ENCODE measurements around the gene NRM.

NRM gene

DNA sequence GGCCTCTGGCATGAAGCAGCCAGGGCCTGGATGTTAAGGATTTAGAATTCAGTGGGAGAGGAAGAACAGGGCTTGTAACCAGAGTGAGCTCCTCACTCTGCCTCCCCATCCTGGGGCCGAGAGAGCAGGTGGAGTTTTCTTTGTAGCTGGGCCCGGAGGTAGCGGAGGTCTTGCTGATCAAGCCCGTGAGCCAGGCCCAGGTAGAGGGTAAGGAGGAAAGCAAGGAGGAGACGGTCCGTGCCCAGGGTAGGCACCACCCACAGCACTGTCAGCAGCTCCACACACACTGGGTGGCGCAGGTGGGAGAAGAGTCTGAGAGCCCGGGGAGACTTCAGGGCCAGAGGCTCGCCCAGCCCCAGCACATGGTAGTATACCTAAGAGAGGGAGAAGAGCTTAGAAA, 2.2 kb downstream of the NRM start:
- no peak for DNase-seq (ENCODE audit: low read depth, low spot score)

DNA sequence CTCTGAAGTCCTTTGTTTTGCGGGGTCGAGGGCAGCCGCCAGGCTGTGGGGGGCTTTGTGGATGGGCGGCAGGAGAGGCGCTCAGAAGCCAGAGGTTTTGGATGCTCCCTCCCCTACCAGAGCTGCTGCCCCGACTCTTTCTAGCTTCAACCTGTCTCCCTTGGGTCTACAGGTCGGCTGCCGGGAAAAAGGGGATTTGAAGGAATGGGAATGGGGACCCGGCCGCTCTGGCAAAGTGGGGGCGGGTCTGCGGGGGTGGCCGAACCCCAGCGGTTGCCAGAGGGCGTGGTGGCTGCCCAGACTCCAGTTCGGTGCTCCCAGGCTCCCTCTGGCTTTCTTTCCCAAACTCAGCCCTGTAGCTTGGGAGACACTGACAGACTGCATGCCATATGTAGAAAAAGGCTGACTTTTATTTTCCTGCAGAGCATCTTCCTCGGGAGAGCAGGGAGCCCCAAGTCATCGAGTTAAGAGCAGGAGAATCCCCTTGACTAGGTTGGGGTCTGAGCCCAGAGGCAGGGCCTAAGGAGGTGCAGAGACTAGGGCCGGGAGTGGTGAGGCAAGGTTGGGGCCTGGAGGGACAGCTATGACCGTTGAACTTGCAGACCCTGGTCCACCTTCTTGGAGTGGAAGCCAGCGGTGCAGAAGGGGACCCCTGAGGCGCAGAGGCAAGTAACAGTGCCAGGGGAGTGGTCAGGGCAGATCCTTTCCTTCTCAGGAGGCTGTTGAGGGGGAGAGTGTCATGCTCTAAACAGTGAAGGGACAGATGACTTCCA, 2.9 kb downstream of the NRM start:
- no peak for DNase-seq (ENCODE audit: low read depth, low spot score)

DNA sequence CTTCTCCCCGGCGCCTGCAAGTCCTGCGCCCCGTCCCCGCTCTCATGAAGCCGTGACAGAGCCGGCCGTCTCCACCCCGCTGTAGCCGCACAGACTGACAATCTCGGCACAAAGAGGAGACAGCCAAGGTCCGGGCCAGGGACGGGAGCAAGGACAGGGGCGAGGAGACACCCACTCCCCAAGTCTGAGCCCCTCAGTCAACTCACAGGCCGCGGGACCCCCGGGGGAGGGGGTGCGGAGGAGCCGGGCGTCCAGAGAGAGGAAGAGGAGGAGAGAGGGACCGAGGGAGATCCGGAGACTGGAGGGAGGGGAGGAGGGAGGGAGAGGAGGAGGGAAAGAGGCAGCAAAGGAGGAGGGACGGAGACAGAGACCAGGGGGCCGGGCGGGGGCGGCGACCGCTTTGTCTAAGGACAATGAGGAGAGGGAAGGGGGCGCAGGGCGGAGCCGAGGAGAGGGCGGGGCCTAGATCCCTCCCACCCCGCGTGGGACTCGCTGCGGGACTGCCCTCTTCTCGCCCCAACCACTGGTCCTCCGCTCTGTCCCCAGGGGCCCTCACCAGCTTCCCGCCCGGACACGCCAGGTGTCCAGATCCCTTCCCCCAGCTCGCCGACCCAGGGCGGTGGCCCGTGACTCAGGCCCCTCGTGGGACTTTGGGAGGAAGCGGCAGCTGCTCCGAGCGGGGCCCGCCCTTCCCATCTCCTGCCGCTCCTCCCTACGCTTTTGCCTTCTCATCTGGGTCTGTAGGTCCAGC, 3.7 kb downstream of the NRM start:
- peak; percentile 47 for DNase-seq (ENCODE audit: low read depth, low spot score)

DNA sequence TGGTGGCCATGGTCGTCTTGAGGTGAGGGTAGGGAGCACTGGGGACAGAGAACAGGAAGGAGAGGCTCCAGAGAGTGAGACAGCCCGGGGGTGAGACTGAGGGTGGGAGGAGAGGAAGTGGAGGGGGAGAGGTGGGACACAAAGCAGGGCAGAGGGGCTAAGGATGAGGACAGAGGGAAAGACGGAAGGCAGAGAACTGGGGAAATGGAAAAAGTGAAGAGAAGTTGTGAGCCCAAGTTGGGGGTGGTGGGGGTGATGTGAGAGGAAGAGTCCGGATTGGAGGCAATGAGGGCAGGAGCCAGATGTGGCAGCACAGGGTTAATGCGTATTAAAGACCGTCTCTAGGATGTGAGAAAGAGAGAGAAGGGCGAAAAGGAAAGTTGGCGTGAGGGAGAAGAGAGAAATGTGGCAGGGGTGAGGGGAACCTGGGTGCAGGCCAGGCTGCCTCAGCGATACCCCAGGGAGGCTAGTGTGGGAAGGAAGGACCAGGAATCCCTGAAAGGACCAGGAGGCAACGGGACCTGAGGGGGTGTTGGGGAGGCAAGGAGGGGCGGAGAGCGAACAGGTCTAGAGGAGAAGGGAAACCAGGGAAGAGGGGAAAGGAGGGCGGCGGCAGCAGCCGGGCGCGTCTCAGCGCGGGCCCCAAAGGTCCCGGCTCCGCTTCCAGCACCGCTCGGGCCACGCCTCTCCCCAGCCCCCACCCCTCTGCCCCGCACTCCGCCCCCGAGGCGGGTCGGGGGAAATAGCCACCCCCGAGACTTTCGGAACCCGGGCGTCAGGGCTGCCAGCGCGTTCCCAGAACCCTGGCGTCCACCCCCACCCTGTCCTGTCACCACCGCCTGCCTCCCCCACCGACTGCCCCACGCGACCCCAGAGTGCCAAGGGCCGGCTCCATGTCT, 4.5 kb downstream of the NRM start, which contains the start of gene PPP1R18:
PPP1R18 (minus strand) TSS at position 637 of the 899 bp plus-strand sequence; CDS start at position 10, 627 bp downstream.
- peak; percentile 74 for DNase-seq (ENCODE audit: low read depth, low spot score)

DNA sequence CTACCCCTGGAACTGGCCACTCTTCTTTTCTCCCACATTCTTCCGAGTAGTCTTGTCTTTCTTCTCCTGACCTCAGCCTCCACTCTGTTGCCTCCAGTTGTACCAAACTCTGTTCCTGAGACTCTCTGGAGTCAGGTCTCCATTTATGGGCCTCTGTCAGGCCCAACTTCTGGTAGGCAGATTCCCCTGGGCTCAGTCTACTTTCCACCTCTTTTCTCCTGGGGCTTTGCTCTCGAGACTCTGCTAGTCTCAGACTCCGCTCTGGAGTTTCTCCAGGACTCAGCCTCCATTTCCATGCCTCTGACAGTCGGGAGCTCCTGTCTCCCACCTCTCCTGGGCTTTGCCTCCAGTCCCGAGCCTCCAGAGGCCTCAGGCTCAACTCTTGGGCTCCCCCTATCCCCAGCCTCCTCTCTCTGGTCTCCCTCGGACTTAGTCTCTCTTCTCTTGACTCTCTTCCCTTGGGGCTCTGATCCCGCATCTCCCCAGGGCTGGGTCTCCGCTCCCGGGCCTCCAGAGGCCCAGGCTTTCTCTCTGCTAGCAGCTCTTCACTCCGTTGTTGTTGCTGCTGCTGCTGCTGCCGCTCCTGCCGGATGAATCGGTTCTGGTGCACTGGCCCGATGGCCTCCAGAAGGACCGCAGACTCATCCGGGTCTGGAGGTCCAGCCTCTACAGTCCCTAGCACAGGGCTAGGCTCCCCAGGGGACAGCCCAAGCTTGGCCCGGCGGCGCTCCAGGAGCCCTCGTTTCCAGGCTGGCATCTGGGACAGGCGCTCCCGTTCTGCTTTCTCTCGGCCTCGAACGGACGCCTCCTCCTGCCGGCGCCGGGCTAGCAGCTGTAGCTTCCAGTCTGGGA, 5.4 kb downstream of the NRM start:
- DNase-seq (ENCODE audit: low read depth, low spot score): no peak

DNA sequence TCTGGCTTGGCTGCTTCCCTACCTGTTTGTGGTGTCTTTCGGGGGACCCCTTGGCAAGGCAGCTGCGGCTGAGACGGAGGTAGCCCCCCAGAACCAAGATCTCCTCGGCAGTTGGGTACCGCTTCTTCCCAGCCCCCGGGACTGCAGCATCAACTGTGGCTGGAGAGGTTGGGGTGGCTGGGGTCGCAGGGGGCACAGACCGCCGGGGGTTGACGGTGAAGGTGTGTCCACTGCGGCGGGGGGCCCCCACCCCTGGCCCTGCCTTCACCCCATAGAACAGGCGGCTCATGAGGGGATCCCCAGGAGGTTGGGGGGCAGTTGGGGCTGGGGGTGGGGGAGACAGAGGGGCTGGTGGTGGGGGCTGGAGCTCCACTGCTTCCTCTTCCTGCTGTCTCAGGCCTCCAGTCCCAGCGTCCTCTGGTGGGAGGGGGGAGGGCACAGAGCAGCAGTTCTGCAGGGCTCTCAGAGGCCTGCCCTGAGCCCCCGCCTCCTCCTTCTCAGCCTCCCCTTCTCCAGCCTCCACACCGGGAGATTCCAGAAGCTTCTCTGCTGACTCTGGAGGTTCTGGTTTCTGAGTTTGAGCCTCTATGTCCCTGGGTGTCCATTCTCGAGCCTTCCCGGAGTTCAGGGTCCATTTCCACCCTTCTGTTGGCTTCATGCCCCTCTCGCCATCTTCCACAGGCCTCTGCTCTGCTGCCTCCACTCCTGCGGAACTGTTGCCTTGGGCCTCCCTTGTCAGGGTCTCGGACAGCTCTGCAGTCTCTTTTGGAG, 6.2 kb downstream of the NRM start:
- no peak for DNase-seq (ENCODE audit: low read depth, low spot score)

DNA sequence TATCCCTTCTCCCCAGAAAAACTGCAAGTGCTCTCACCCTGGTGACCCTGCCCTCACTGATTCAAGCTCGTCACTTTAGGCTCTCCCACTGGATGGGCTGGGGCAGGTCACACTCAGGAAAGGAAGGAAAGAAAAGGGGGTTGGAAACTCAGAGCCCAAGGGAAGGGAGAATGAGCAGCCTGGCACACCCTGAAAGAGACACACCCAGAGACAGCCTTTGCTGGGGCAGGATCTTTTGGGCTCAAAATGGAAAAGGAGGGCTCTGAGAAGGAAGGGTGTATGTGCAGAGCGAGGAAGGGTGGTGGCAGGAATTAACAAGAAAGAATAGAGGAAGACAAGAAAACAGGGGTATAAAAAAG, 6.8 kb downstream of the NRM start:
- no peak for DNase-seq (ENCODE audit: low read depth, low spot score)

DNA sequence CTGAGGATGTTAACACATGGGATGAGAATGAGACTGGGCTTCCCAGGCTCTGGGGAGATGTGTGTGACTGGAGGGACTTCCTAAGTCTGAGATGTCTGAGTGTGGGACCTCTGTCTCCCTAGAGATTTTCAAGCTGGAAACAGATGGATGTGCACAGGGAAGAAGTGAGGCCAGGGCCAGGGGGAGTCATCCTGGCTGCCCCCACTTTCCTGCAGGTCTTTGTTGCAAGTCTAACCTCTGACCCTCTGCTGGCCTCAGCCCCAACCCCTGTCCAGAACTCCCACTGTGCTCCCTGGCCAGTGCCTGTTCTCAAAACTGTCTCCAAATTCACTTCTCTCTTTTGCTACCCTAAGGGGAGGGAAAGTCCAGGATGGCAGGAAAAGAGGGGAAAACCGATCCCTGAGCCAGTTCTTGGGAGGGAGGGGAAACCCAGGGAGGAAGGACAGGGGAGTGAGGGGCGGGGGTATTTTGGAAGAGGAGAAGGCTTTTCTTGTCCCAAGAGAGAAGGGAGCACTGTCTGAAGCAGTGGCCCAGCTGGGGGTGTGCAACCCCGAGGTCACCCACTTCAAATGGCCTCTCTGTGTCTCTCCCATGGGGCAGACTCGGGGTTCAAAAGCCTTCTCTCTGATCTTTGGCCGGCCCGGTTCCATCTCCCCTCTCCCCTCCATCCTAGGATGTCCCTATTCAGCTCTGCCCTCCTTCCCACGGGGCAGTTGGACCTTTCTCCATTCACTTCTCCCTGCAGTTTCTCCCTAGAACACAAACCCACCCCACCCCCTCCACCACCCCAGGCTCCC, 7.4 kb downstream of the NRM start:
- no peak for DNase-seq (ENCODE audit: low read depth, low spot score)

DNA sequence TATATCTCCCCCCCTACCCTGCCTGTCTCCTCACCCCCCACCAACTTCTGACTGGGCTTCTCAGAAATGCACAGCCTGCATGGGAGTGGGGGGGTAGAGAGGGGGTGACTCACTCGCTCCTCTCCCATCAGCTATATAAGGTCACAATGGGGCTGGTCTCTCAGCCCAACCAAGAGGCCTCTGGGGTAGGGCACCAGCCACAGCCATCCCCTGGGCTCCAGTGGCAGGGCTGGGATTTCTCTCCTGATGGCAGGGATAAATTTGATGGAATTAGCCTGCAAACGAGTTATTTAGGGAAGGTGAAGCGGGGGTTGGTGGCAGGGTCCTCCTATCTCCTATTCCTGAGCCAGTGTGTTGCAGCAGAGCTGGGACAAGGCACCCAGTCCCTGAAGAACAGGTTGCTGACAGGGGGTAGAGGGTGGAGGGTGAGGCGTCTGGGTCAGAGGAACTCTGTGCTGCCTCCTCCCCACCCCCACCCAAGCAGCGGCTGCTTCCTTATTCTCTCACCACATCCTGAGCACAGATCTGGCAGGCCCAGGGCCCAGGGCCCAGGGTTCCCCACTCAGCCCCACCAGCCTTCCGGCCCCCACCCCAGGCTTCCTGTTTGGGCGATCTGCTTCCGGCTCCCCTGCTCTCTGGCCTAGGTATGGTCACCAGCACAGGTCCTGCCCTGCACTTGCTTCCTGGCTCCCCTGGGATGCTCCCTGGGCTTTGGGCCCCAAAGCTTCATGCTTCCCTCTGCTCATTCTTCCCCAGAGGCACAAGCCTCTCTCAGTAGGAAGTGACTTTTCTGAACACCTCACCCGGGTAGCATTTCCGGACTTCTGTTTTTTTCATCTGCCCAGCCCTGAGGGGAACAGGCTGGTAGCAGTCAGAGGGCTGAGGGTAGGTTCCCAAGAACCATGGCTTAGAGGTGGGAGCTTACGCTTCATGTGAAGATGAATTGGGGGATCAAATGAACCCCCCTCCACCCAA, 8.4 kb downstream of the NRM start:
- DNase-seq (ENCODE audit: low read depth, low spot score): peak; percentile 79

DNA sequence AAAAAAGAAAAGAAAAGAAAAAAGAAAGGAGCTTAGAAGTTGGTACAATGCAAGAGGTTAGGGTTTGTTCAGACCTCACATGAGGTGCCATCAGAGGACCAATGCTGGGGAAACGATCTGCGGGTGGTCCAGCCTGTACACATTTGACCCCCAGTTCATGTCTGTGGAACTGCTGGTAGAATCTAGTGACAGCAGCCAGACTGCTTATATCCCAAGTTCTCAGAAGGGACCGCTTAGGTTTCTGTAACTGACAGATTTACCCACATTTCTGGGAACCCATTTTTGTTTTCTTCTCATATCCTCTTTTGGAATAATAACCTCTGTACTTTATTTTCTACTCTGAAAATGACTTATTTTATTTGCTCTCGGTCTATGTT, 9.0 kb downstream of the NRM start:
- no peak for DNase-seq (ENCODE audit: low read depth, low spot score)

DNA sequence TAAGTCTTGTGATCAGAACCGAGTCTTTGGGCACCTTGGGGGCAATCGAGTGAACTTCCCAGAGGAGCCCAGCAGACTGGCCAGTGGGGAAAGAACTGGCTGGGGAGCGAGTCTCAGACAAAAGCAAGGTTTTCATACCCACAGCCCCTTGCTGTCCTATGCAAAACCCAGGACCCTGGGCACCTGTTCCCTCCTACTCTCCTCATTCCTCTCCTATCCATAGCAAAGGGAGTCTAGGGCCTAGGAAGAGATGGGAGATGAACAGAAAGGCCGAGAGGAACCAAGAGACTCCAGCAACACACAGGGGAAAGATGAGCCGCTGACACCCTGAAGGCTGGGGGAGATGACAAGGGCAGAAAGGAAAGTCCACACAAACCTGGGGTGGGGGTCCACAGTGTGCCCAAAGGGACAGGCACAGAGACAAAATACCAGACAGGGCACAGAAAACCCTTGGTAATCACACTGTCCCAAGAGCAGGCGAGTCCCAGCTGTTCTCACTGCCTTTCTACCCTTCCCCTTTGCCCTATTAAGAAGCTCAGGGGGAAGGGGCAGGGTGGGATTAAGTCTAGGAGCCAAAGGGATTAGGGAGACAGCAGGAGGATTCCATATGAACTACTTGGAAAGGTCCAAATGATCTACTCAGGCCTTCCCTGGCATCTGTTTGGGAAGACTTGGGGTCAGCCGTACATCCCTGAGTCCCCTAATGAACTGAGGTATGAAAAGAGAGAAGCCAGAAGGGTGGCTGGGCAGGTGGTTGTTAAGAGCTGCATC, 10.8 kb downstream of the NRM start:
- no peak for DNase-seq (ENCODE audit: low read depth, low spot score)

DNA sequence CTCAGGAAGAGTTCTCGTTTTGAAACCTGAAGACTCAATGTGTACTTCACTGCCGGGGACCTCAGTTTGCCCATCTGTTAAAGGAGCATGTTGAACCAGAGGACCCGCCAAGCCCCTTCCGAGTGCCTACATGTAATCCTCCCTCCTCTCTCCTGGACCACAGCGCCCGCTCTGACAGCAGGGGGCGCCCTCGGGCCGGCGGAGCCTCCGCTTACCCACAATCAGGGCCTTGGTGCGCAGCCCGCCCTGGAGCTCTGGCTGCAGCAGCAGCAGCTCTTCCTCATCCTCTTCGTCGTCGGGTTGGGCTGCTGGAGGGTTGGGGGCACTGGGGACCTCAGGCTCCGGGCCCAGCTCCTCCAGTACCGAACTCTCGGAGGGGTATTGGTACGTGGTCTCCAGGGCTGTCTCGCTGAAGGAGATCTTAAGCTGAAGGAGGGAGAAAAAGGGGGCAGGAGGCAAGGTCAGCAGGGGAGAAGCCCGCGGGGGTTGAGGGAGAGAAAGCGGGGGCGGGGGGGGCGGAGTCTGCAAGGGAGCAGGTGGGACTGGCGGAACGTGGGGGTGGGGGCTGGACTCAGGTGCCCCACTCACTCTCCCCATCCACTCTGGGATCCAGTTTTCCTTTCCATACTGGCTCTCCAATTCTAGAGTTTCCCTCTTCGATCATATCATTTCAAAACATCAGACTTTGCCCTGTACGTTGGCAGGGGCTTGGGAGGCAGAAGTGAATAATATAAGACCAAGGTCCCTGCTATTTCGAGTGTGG, 11.6 kb downstream of the NRM start:
- DNase-seq (ENCODE audit: low read depth, low spot score): peak; percentile 83

DNA sequence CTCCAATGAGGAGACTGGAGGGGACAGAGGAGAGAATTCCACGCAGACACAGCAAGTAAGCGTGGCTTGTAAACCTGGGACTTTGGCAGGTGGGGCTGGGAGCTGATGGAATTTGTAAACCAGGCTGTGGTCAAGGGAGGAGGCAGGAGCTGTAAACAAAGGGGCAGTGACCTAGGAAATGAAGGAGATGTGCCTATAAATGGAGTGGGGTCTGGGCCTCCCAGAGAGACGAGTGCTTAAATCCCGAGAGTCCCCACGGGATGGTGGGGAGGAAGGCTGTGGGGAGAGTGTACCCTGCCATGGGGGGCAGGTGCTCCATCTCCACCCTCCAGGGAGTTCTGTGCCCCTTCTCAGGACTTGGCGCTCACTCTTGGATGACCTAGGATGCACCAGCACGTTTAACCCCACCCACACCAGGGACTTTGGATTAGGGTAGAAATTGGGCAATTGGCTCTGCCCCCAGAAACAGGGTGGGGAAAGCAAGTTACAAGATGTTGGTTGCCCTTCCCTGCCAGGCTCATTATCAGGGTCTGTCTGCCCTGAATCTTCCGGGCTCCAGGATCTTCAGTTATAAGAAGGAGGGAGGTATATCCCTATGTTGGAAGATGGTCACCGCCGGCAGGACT, 14.0 kb downstream of the NRM start:
- DNase-seq (ENCODE audit: low read depth, low spot score): no peak

DNA sequence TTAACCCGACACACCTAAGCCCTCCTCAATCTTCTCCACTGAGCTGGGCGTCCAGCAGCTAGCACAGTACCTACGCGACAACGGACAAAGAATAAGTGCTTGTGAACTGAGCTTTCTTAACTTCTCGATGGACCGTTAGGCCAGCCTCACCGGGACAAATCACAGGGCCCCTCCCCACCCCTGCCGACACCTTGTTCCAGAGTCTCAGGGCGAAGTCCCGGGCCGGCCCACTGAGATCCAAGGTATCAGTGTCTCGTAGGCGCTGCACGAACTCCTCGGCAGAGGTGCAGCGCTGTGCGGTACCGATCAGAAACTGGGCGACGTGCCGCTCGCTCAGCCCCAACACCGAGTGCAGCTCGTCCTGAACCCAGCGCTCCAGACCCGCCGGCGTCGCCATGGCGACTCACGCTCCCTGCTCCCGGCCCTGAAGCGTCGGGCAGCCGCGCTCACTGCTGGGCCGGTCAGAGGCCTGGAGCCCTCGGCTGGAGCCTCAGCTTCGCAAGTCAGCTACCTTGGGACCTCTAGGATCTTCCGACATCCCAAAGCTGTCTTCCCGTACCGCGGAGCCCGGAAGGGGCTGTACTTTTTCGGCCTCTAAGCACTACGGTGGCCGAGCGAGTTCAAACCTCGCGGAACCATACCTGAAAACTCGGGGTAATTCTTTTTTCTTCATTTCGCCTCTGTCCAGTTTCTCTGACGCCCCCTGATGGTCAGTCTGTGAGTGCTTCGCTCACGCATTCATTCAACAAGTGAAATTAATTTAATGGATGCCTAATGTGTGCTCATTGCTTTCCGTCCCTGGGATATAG, 18.1 kb downstream of the NRM start, which contains the start of gene DHX16:
DHX16 (minus strand) TSS at position 562 of the 809 bp plus-strand sequence; CDS start at position 397, 165 bp downstream.
- DNase-seq (ENCODE audit: low read depth, low spot score): peak; percentile 83

DNA sequence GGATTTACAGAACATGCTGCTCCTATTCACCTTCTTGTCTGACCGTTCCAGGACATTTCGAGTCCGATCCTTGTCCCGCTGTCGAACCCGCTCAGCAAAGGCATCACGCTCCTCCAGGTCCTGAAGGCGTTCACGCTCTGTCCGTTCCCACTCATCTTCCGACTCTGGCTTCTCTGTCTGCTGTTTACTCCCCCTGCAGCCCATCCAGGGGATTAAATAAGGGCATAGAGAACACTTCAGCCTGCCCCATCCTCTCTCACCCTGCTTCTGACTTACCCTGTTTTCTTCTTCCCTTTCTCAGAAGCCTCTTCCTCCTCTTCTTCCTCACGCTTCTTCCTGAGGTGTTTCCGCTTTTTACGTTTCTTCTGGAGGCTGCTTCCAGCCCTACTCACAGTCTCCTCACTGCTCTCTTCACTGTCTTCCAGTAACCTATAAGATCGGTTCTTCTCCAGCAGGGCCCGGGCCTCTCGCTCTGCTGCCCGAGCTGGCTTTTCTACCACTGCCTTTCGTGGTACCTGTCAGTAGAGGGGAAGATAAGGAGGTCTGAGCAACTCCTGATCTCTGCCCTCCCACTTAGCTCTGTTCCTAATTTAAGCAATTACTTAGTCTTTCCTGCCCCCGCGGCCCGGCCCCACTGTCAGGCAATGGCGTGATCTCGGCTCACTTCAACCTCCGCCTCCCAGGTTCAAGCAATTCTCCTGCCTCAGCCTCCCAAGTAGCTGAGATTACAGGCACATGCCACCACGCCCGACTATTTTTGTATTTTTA, 19.8 kb downstream of the NRM start:
- no peak for DNase-seq (ENCODE audit: low read depth, low spot score)

Data from activated CD4-positive, CD25-positive, alpha-beta regulatory T cell treated with anti-CD3 and anti-CD28 coated beads, Interleukin-2, amount 50 U/mL, for 16 hours (primary cell).